ENCODE results near the gene THTPA. TPM values are rescaled to one million over a fixed set of nuclear protein-coding genes. Genes with fewer than 3 reads are reported as not detected.

Gene THTPA
- total RNA-seq, 1 experiment from 2014 or later: 20.0 TPM

- TF ChIP-seq ZBTB43 (CRISPR knock-in tag; IDR thresholded peaks at IDR 0.05) (no peak; the same call in 1 of the 2 replicates), FOXP4 (CRISPR knock-in tag; IDR thresholded peaks at IDR 0.05) (0 out of 2 replicates have a peak, but pooled peaks have one; percentile 65), PRRX2 (CRISPR knock-in tag; IDR thresholded peaks at IDR 0.05) (peak; percentile 86), TEAD4 (CRISPR knock-in tag; IDR thresholded peaks at IDR 0.05) (no peak), E2F1 (CRISPR knock-in tag; IDR thresholded peaks at IDR 0.05) (no peak), IRF1 (CRISPR knock-in tag; IDR thresholded peaks at IDR 0.05) (0 out of 2 replicates have a peak, but pooled peaks have one; percentile 29), CTCF (IDR thresholded peaks at IDR 0.05) (no peak), NFATC4 (CRISPR knock-in tag; IDR thresholded peaks at IDR 0.05) (no peak), ZNF416 (CRISPR knock-in tag; IDR thresholded peaks at IDR 0.05) (no peak; the same call in 1 of the 2 replicates), ZNF532 (CRISPR knock-in tag; IDR thresholded peaks at IDR 0.05; ENCODE audit: borderline replicate concordance) (0 out of 2 replicates have a peak, but pooled peaks have one; percentile 49), TCF7 (CRISPR knock-in tag; IDR thresholded peaks at IDR 0.05; ENCODE audit: low read depth) (no peak), ZNF671 (CRISPR knock-in tag; IDR thresholded peaks at IDR 0.05) (no peak), MXD4 (CRISPR knock-in tag; IDR thresholded peaks at IDR 0.05; ENCODE audit: borderline replicate concordance) (no peak), ZBTB21 (CRISPR knock-in tag; IDR thresholded peaks at IDR 0.05; ENCODE audit: borderline replicate concordance) (peak; percentile 75; the same call in 1 of the 2 replicates), SMAD4 (CRISPR knock-in tag; IDR thresholded peaks at IDR 0.05) (no peak), CREB1 (CRISPR knock-in tag; IDR thresholded peaks at IDR 0.05) (0 out of 2 replicates have a peak, but pooled peaks have one; percentile 53), ETV6 (CRISPR knock-in tag; IDR thresholded peaks at IDR 0.05) (peak; percentile 80)
Measured at GRCh38 chr14:23567186-23568020, 11.3 kb downstream of the THTPA start, which contains the start of gene AP1G2 (continued).
